ENCODE measurements around the gene MAD1L1. TPM values are rescaled to one million over a fixed set of nuclear protein-coding genes. Genes with fewer than 3 reads are reported as not detected.
A peak's percentile ranks its signal among the peaks of the same experiment; 100 is the strongest.

The MAD1L1 gene
- total RNA-seq, 2 experiments from 2014 or later: 40.0 to 44.7 TPM

GRCh38 chr7:2266911-2267310, 34.2 kb upstream of the MAD1L1 start:
- H3K27me3 Mint-ChIP-seq: no peaks in the 10 kb centered on the region
- H3K9me3 Mint-ChIP-seq: no peaks in the 10 kb centered on the region
- ATAC-seq: no peak
- TF ChIP-seq CTCF (IDR thresholded peaks at IDR 0.05): no peak
- CTCF ChIA-PET: no interaction called here
- H3K36me3 Mint-ChIP-seq (ENCODE audit: low read depth): peaks cover 10% of the 10 kb centered on the region
- no peak for DNase-seq
- intact Hi-C loops (cut with micrococcal nuclease): no loop called here
- H3K4me1 Mint-ChIP-seq (ENCODE audit: low read depth): peaks cover 3% of the 10 kb centered on the region
- H3K27ac Mint-ChIP-seq: no peak overlapping the region
- POLR2A ChIA-PET: no interaction called here
- no peak overlapping the region for H3K4me3 Mint-ChIP-seq

- CTCF ChIA-PET: no interaction called here
Measured at GRCh38 chr7:2264158-2264557, 31.4 kb upstream of the MAD1L1 start.

GRCh38 chr7:2263176-2263575, 30.4 kb upstream of the MAD1L1 start:
- no peak overlapping the region for H3K4me3 Mint-ChIP-seq
- no peaks in the 10 kb centered on the region for H3K9me3 Mint-ChIP-seq
- peaks cover 11% of the 10 kb centered on the region for H3K4me1 Mint-ChIP-seq (ENCODE audit: low read depth)
- TF ChIP-seq CTCF (IDR thresholded peaks at IDR 0.05): no peak
- CTCF ChIA-PET: no interaction called here
- H3K27ac Mint-ChIP-seq: no peak overlapping the region
- H3K36me3 Mint-ChIP-seq (ENCODE audit: low read depth): peaks cover 11% of the 10 kb centered on the region
- intact Hi-C loops (cut with micrococcal nuclease): no loop called here
- POLR2A ChIA-PET: no interaction called here
- ATAC-seq (no peak), DNase-seq (no peak)
- H3K27me3 Mint-ChIP-seq: no peaks in the 10 kb centered on the region

More at GRCh38 chr7:2264158-2264557, 31.4 kb upstream of the MAD1L1 start:
- DNase-seq (no peak), ATAC-seq (no peak)
- Mint-ChIP-seq H3K4me3 (no peak overlapping the region), H3K9me3 (no peaks in the 10 kb centered on the region), H3K27ac (no peak overlapping the region), H3K4me1 (ENCODE audit: low read depth) (peaks cover 11% of the 10 kb centered on the region), H3K36me3 (ENCODE audit: low read depth) (peaks cover 11% of the 10 kb centered on the region), H3K27me3 (no peaks in the 10 kb centered on the region)
- intact Hi-C loops (cut with micrococcal nuclease): no loop called here
- TF ChIP-seq CTCF (IDR thresholded peaks at IDR 0.05): no peak
- POLR2A ChIA-PET: no interaction called here

- DNase-seq: peak; percentile 37
- CTCF ChIA-PET: interaction anchor here (0.9 to 1.3 kb wide), 3 partner anchors 14 to 86 kb away, joined by 3 to 5 read pairs (median 4); no protein-coding TSS in a partner anchor
- H3K4me3 Mint-ChIP-seq: peak overlapping the region; percentile 13
Measured at GRCh38 chr7:2261611-2262010, 28.9 kb upstream of the MAD1L1 start.

More at GRCh38 chr7:2261611-2262010, 28.9 kb upstream of the MAD1L1 start:
- POLR2A ChIA-PET: interaction anchor here (0.6 to 1.5 kb wide), 3 partner anchors 29 to 143 kb away, joined by 3 to 5 read pairs (median 3); partner anchors contain the start of gene MAD1L1
- intact Hi-C loops (cut with micrococcal nuclease): no loop called here
- peaks cover 11% of the 10 kb centered on the region for H3K36me3 Mint-ChIP-seq (ENCODE audit: low read depth)
- H3K4me1 Mint-ChIP-seq (ENCODE audit: low read depth): peaks cover 11% of the 10 kb centered on the region
- no peak for TF ChIP-seq CTCF (IDR thresholded peaks at IDR 0.05)
- no peaks in the 10 kb centered on the region for H3K9me3 Mint-ChIP-seq
- no peaks in the 10 kb centered on the region for H3K27me3 Mint-ChIP-seq
- peak overlapping the region; percentile 91 for H3K27ac Mint-ChIP-seq
- peak; percentile 58 for ATAC-seq

Data from activated CD8-positive, alpha-beta T cell treated with anti-CD3 and anti-CD28 coated beads for 36 hours (primary cell).